Urinary bladder (tissue), 4 donors: ENCODE data around the gene SLC39A1. TPM values are rescaled to one million over a fixed set of nuclear protein-coding genes. Genes with fewer than 3 reads are reported as not detected.
"Not testable (repeated sequence)": the region's sequence is repeated elsewhere in the genome, so short reads cannot be mapped to it uniquely, and the experiment has no call there.

Experiments
- DNase-seq: peaks from one replicate; pipeline ENCODE4 v3.0.0-alpha.2; 2015; ENCODE audit errors: extremely low spot score
- H3K27ac ChIP-seq: one replicate; pipeline ENCODE4 v1.5.1; 2013; ENCODE audit warnings: low read depth, mild to moderate bottlenecking, moderate library complexity
- H3K36me3 ChIP-seq: one replicate; pipeline ENCODE4 v1.6.1; 2013; ENCODE audit warnings: mild to moderate bottlenecking, moderate library complexity; ENCODE audit not compliant: insufficient read depth
- H3K4me1 ChIP-seq: one replicate; pipeline ENCODE4 v1.6.1; 2013; ENCODE audit warnings: mild to moderate bottlenecking, moderate library complexity; ENCODE audit not compliant: insufficient read depth
- H3K4me3 ChIP-seq: one replicate; pipeline ENCODE4 v1.5.1; 2013; ENCODE audit warnings: low read depth, low read length
- WGBS: extraction: QIAGEN DNeasy Blood & Tissue Kit; methylation state at CpG from one replicate; pipeline ENCODE4 v1.1.7; 2013; 5-methylcytosine and 5-hydroxymethylcytosine counted together
- polyA plus RNA-seq: library from polyadenylated mRNA; stranded (reverse); fragments of 200-250 nt; gene quantifications from one replicate; pipeline ENCODE4 v1.2.3, GENCODE V29; 2013
- total RNA-seq: library from RNA; depleted of rRNA; stranded (reverse); fragments of >200 nt; gene quantifications from one replicate; pipeline ENCODE4 v1.2.3, GENCODE V29; 2014
- donor health status: healthy with polysubstance abuse.
- donor health status: healthy.

SLC39A1 gene
- 42.6 TPM for total RNA-seq
- 121 TPM for polyA plus RNA-seq

DNA sequence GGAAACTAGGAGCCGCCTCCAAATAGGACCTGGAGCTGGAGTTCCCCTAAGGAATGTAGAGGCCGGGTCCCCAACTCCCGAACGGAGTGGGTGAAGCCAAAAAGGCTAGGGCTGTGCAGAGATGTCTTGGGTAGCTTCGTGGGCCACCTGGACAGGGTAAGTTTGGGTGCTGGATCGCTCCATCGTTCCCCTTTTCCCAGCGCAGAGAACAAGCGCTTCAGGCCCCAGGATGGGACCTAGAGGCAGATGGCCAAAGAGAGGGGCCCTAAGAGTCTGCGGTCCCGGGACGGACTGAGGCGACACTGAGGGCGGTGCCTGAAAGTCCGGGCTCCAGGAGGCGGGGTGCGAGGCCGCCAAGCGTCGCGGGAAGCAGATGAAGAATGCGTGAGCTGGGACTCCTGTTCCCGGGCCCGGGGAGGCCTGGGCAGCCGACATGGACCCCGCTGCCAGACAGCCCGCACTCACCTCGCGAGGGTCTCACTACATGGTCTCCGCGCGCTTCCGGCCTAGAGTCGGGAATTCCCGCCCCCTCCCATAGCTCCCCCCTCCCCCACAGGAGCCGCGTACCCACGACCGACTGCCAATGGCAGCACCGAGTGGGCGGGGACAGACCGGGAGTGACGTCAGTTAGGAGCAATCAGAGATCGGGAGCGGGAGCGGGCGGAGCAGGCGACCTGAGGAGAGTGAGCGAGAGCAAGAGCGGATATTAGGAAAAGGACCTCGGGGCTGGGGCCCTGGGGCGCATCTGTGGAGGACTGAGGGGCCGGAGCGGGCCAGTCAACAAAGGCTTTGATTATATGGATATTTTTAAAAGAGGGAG is at the start of gene SLC39A1:
Gene SLC39A1 (minus strand): TSS at position 508 of the 820 bp plus-strand sequence. CDS start 822 bp downstream, outside the sequence.
- no peaks in the 10 kb centered on the region for H3K36me3 ChIP-seq
- H3K4me1 ChIP-seq, result no peaks in the 10 kb centered on the region
- peak within 1 kb of the TSS; percentile 90 for H3K27ac ChIP-seq
- DNase-seq, result peak; percentile 98
- H3K4me3 ChIP-seq, result peak within 1 kb of the TSS; percentile 64
- under 1% methylated on average over 54 of the region's 54 CpGs for WGBS

- not testable (repeated sequence) for H3K4me1 ChIP-seq, H3K4me3 ChIP-seq, H3K27ac ChIP-seq, H3K36me3 ChIP-seq, DNase-seq
- WGBS, result 94% methylated on average over 14 of the region's 14 CpGs
Measured at GRCh38 chr1:154012543-154012942, 49.2 kb upstream of the SLC39A1 start.

DNA sequence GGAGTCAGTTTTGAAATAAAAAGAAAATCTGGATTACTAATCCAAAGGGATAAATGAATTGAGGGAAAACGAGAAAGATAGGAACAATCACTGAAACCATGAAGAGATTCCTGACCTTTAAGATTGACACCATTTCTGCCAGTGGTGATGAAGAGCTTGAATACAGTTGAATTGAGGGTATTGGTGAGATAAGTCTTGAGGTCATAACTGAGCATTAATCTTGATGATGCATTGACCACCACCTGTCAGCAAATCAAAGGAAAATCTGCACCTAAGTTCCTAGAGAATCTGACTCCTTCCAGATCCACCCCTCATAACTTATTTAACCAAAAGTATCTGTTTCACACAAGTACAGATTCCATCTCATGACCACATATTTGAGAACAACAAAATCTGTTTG is 48.8 kb upstream of the SLC39A1 start:
- 74% methylated on average over 1 of the region's 1 CpG for whole genome bisulfite sequencing
- H3K36me3 ChIP-seq, result no peaks in the 10 kb centered on the region

GRCh38 chr1:154006136-154006535 is 42.8 kb upstream of the SLC39A1 start:
- no peak overlapping the region for H3K4me3 ChIP-seq
- no peak for DNase-seq
- WGBS, result 94% methylated on average over 3 of the region's 3 CpGs
- no peaks in the 10 kb centered on the region for H3K36me3 ChIP-seq
- H3K4me1 ChIP-seq, result no peaks in the 10 kb centered on the region
- H3K27ac ChIP-seq, result no peak overlapping the region

More for the DNA sequence above, 48.8 kb upstream of the SLC39A1 start:
- H3K4me3 ChIP-seq, result no peak overlapping the region
- no peaks in the 10 kb centered on the region for H3K4me1 ChIP-seq
- no peak overlapping the region for H3K27ac ChIP-seq
- DNase-seq, result no peak

DNA sequence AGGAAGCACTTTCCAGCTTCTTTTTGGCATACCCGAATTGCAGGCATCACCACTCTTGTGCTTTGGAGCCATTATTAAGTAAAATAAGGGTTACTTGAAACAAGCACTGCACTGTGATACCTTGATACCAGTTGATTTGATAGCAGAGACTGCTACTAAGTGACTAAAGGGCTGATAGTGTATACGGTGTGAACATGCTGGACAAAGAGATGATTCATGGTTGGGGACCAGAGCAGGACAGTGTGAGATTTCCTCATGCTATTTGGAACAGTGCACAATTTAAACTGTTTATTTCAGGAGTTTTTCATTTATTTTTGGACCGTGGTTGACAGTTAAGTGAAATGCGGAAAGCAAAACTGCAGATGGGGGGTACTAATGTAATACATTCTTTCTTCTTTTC is 37.1 kb upstream of the SLC39A1 start:
- Histone ChIP-seq H3K27ac (no peak overlapping the region), H3K4me1 (no peaks in the 10 kb centered on the region), H3K4me3 (no peak overlapping the region), H3K36me3 (peaks cover 2% of the 10 kb centered on the region)
- DNase-seq, result no peak
- 74% methylated on average over 4 of the region's 4 CpGs for WGBS

DNA sequence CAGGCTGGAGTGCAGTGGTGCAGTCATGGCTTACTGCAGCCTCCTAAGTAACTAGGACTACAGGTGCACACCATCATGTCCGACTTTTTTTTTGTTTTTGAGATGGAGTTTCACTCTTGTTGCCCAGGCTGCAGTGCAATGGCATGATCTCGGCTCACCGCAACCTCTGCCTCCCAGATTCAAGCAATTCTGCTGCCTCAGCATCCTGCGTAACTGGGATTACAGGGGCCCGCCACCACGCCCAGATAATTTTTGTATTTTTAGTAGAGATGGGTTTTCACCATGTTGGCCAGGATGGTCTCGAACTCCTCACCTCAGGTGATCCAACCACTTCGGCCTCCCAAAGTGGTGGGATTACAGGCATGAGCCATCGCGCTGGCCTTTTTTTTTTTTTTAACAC is 33.5 kb upstream of the SLC39A1 start:
- H3K4me3 ChIP-seq, DNase-seq, H3K27ac ChIP-seq, H3K36me3 ChIP-seq, H3K4me1 ChIP-seq: not testable (repeated sequence)
- WGBS, result 96% methylated on average over 10 of the region's 10 CpGs

GRCh38 chr1:153995640-153996039 is 32.3 kb upstream of the SLC39A1 start:
- Histone ChIP-seq H3K27ac (no peak overlapping the region), H3K4me1 (peaks cover 2% of the 10 kb centered on the region), H3K36me3 (peaks cover 4% of the 10 kb centered on the region), H3K4me3 (no peak overlapping the region)
- DNase-seq, result no peak
- WGBS, result 79% methylated on average over 11 of the region's 11 CpGs

DNA sequence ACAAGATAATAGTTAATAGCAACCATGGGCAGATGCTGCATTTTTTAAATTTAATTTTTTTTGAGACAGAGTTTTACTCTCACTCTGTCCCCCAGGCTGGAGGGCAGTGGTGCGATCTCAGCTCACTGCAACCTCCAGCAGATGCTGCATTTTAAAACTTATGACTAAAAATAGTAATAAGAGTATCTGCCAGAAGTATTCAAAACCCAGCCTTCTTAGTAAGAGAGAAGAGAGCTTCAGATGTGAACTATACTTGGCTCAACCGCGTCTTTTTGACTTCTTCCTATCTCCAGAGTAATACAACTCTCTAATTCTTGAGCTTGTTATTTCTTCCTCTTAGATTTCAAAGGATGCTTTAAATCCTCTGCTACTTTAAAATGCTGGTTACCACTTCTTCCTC is 31.9 kb upstream of the SLC39A1 start:
- Histone ChIP-seq H3K4me3 (no peak overlapping the region), H3K4me1 (peaks cover 2% of the 10 kb centered on the region), H3K27ac (no peak overlapping the region), H3K36me3 (peaks cover 4% of the 10 kb centered on the region)
- DNase-seq, result no peak
- 43% methylated on average over 3 of the region's 3 CpGs for WGBS

GRCh38 chr1:153991806-153992205 is 28.5 kb upstream of the SLC39A1 start:
- peaks cover 2% of the 10 kb centered on the region for H3K4me1 ChIP-seq
- WGBS, result 91% methylated on average over 2 of the region's 2 CpGs
- peak overlapping the region; percentile 84 for H3K4me3 ChIP-seq
- peaks cover 4% of the 10 kb centered on the region for H3K36me3 ChIP-seq
- no peak for DNase-seq
- H3K27ac ChIP-seq, result peak overlapping the region; percentile 23

GRCh38 chr1:153991151-153991630 is 27.9 kb upstream of the SLC39A1 start:
- peak overlapping the region; percentile 97 for H3K27ac ChIP-seq
- H3K4me1 ChIP-seq, result peaks cover 2% of the 10 kb centered on the region
- WGBS, result 8% methylated on average over 9 of the region's 9 CpGs
- peaks cover 4% of the 10 kb centered on the region for H3K36me3 ChIP-seq
- peak overlapping the region; percentile 84 for H3K4me3 ChIP-seq
- DNase-seq, result no peak

DNA sequence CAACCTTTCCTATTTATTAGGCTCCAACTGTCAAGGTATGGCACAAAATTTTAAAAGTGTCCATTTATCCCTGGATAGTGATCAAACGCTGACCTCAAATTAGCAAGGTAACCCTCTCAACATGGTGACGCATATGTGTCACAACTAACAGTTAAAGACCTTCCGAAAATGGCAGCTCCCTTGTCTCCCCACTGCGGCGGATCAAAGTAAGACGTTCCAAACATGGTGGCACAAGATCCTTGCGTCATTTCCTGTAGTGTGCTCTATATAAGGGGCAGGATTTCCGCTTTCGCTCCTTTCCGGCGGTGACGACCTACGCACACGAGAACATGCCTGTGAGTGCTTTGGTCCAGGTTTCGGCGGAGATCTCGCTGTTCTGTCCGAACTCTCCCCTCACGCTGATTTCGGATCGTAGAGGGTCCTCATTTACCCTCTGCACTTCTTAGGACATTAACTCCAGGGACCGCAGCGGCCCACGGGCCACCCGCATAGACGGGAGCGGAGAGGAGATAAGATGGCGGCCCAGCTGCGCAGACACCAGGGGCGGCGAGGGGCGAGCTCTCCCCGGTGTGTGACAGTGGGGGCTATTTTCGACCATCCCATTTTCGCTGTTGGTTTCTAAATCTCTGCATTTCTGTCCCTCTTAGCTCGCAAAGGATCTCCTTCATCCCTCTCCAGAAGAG is 27.3 kb upstream of the SLC39A1 start, which contains the start of gene RPS27:
Gene RPS27 (plus strand): TSS at position 295 of the 683 bp plus-strand sequence. CDS start 35 bp downstream, at position 330.
- Histone ChIP-seq H3K4me1 (peaks cover 2% of the 10 kb centered on the region), H3K36me3 (peaks cover 4% of the 10 kb centered on the region), H3K27ac (peak within 1 kb of the TSS; percentile 97), H3K4me3 (peak within 1 kb of the TSS; percentile 84)
- WGBS, result under 1% methylated on average over 36 of the region's 36 CpGs
- DNase-seq, result peak; percentile 98

DNA sequence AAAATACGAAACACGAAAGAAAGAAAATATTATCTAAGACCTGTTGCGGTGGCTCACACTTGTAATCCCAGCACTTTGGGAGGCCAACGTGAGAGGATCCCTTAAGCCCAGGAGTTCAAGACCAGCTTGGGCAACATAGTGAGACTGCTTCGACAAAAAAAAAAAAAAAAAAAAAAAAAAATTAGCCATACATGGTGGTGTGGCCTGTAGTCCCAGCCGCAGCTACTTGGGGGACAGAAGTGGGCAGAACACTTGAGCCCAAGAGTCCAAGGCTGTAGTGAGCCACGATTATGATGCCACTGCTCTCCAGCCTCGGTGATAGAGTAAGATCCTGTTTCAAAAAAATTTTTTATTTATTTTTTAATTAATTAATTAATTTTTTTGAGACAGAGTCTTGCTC is 24.3 kb upstream of the SLC39A1 start:
- no peaks in the 10 kb centered on the region for H3K36me3 ChIP-seq
- peaks cover 2% of the 10 kb centered on the region for H3K4me1 ChIP-seq
- no peak overlapping the region for H3K4me3 ChIP-seq
- 92% methylated on average over 8 of the region's 8 CpGs for WGBS
- no peak overlapping the region for H3K27ac ChIP-seq
- no peak for DNase-seq

DNA sequence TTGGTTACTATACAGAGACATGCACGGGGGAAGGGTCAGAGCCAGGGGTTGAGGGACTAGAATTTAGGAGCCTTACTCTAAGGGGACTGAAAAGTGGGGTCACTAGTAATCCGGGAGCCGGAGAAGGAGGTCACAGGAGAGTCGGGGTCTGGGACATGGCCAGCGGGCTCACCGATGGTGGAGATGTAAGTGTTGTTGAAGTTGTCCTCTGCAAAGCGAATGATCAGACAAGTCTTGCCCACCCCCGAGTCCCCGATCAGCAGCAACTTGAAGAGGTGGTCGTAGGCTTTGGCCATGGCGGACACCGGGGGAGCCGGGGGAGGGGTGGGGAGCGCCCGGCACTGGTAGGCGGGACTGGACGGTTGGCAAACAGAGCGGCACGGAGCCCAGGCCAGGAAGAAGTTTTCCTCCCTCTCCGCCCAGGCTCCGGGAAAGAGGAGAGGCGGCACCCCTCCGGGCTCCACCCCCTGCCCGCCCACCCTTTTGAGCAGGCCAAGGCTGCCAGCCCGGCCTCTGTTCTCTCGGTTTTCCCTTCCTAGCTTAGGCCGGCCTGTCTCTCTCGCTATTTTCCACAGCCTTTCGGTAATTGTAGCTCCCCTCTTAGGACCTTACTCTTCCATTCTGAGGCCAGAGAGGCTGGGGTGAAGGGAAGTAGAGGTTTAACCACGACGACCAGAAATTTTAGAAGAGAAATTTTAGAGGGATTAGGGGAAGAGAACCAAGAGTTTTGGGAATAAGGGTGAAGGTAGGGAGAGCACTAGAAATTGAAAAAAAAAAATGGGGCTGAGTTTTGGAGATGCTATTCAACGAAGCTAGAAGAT is 22.8 kb upstream of the SLC39A1 start, which contains the start of gene RAB13:
Gene RAB13 (minus strand): TSS at position 399 of the 821 bp plus-strand sequence. CDS start 103 bp downstream, at position 296.
- 2% methylated on average over 30 of the region's 32 CpGs for WGBS

More for the DNA sequence above, 22.8 kb upstream of the SLC39A1 start, which contains the start of gene RAB13:
- peak within 1 kb of the TSS; percentile 78 for H3K27ac ChIP-seq
- H3K36me3 ChIP-seq, result no peaks in the 10 kb centered on the region
- peak within 1 kb of the TSS; percentile 47 for H3K4me3 ChIP-seq
- peak; percentile 60 for DNase-seq
- H3K4me1 ChIP-seq, result no peaks in the 10 kb centered on the region
